ENCODE results near the gene ESRRG.
"Not testable (repeated sequence)": the region's sequence is repeated elsewhere in the genome, so short reads cannot be mapped to it uniquely, and the experiment has no call there.

ESRRG gene

GRCh38 chr1:216531263-216532239 lies 191.7 kb downstream of the ESRRG start:
- DNase-seq (ENCODE audit: low read depth, low spot score): no peak
- H3K4me3 ChIP-seq (ENCODE audit: low read depth, low read length): peak overlapping the region; percentile 44
- ChIA-PET CTCF (no interaction called here), POLR2A (no interaction called here)
- no peak for TF ChIP-seq CTCF (IDR thresholded peaks at IDR 0.05; ENCODE audit: insufficient read depth, low read length, missing control alignments)

DNA sequence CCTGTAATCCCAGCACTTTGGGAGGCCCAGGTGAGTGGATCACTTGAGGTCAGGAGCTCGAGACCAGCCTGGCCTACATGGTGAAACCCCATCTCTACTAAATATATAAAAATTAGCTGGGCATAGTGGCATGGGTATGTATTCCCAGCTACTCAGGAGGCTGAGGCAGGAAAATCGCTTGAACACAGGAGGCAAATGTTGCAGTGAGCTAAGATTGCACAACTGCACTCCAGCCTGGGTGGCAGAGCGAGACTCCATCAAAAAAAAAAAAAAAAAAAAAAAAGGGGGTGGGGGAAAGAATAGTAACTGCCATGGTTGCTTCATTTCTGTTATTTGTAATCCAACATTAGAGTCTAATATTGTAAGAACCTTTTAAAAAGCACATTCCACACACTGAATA lies 193.4 kb downstream of the ESRRG start:
- POLR2A ChIA-PET; DNase-seq (ENCODE audit: low read depth, low spot score); CTCF ChIA-PET; H3K4me3 ChIP-seq (ENCODE audit: low read depth, low read length): not testable (repeated sequence)

GRCh38 chr1:216528816-216529215 lies 194.4 kb downstream of the ESRRG start:
- POLR2A ChIA-PET: no interaction called here
- TF ChIP-seq CTCF (IDR thresholded peaks at IDR 0.05; ENCODE audit: insufficient read depth, low read length, missing control alignments): no peak
- CTCF ChIA-PET: no interaction called here
- DNase-seq (ENCODE audit: low read depth, low spot score): no peak
- H3K4me3 ChIP-seq (ENCODE audit: low read depth, low read length): no peak overlapping the region

DNA sequence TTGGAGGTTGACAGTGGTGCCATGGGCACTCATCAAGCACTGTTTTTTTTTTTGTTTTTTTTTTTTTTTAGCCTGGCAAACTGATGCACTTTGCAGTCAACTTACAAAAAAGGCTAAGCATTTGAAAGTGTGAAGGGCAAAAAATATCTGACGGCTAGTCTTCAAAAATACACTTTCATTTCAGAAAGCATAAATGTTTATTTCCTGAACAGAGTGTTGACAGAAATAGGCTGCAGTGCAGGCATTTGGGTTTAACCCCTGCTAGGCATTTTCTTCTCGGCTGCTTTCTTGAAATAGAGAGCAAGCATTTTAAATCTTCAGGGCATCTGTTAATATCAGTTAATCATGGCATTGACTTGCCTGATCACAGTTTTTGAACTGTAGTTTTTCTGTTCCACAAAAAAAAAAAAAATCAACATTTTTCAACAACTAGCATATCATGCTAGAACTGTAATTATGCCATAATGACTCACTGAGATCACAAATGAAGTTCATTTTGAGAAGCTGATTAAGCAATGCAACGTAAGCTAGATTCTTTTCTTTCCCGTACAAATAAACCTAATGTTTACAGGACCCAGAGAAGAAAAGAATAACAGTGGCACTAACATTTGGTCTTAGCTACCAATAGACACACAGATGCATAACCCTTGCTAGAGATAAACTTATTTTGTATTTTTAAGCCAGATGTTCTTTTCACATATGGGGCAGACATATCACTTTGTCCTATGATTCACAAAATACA lies 199.6 kb downstream of the ESRRG start:
- no peak for DNase-seq (ENCODE audit: low read depth, low spot score)
- POLR2A ChIA-PET: no interaction called here
- no peak for TF ChIP-seq CTCF (IDR thresholded peaks at IDR 0.05; ENCODE audit: insufficient read depth, low read length, missing control alignments)
- CTCF ChIA-PET: no interaction called here
- H3K4me3 ChIP-seq (ENCODE audit: low read depth, low read length): no peak overlapping the region

DNA sequence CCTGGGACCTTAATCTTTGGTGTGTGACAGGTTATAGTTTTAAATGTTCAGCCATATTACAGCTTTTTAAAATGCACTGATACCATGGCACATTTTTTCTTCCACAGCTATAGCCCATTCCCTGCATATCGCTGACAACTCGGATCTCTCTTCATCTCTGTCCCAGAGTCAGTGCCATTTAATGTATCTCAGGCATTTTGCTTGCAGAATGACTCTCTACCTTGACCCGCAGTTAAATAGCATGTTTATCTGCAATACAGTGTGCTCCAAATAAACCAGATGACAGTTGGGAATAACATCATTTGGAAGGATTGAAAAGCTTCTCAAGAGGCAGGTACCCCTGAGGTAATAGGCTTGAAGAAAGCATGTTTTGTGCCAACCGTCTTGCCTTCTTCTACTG lies 200.2 kb downstream of the ESRRG start:
- TF ChIP-seq CTCF (IDR thresholded peaks at IDR 0.05; ENCODE audit: insufficient read depth, low read length, missing control alignments): no peak
- ChIA-PET POLR2A (no interaction called here), CTCF (no interaction called here)
- DNase-seq (ENCODE audit: low read depth, low spot score): no peak
- H3K4me3 ChIP-seq (ENCODE audit: low read depth, low read length): no peak overlapping the region

- no peak for DNase-seq (ENCODE audit: low read depth, low spot score)
- POLR2A ChIA-PET: no interaction called here
- CTCF ChIA-PET: no interaction called here
- H3K4me3 ChIP-seq (ENCODE audit: low read depth, low read length): no peak overlapping the region
- TF ChIP-seq CTCF (IDR thresholded peaks at IDR 0.05; ENCODE audit: insufficient read depth, low read length, missing control alignments): no peak
Observed at GRCh38 chr1:216521477-216521876, 201.8 kb downstream of the ESRRG start.

Measured in AG04449 (cell line).